Sigmoid colon (tissue), 7 donors: Measurements from ENCODE around the gene PDCD11. TPM values are rescaled to one million over a fixed set of nuclear protein-coding genes. Genes with fewer than 3 reads are reported as not detected.

Experiments
- DNase-seq: peaks from one replicate; pipeline ENCODE4 v3.0.0-alpha.2; 2019
- H3K27ac ChIP-seq, 4 donors: fragments of 200-600 bp; sonication (generic); one replicate each; pipeline ENCODE4 v1.5.1; 2016 to 2019; ENCODE audit warnings: mild to moderate bottlenecking in 1 of 4
- H3K27me3 ChIP-seq, 3 donors: fragments of 200-600 bp; sonication (generic); one replicate each; pipeline ENCODE4 v1.5.1; 2019; ENCODE audit warnings: mild to moderate bottlenecking in 1 of 3
- H3K36me3 ChIP-seq, 4 donors: fragments of 200-600 bp; sonication (generic); one replicate each; pipeline ENCODE4 v1.5.1; 2016 to 2019
- H3K4me1 ChIP-seq, 4 donors: fragments of 200-600 bp; sonication (generic); one replicate each; pipeline ENCODE4 v1.5.1; 2017 to 2019
- H3K4me3 ChIP-seq, 4 donors: fragments of 200-600 bp; sonication (generic); one replicate each; pipeline ENCODE4 v1.5.1; 2017 to 2019; ENCODE audit warnings: mild to moderate bottlenecking in 2 of 4, moderate library complexity in 1 of 4
- H3K9me3 ChIP-seq, 4 donors: fragments of 200-600 bp in 3 of 4; sonication (generic) in 3 of 4; one replicate each; pipeline versions ENCODE4 v1.5.1 to v1.6.1; 2013 to 2019
- EP300 ChIP-seq, 4 donors: sonication (generic); formaldehyde crosslinking; IDR thresholded peaks; one replicate each; pipeline ENCODE4 v1.6.1; 2017; ENCODE audit warnings: antibody characterized with exemption in 4 of 4
- POLR2A ChIP-seq, 2 donors: fragments of 450-650 bp; IDR thresholded peaks; one replicate each; pipeline ENCODE4 v1.6.1; 2016; ENCODE audit warnings: antibody characterized with exemption in 2 of 2, mild to moderate bottlenecking in 2 of 2, moderate library complexity in 2 of 2
- POLR2AphosphoS5 ChIP-seq, 4 donors: sonication (generic); formaldehyde crosslinking; IDR thresholded peaks; one replicate each; pipeline ENCODE4 v1.6.1; 2017; ENCODE audit warnings: antibody characterized with exemption in 4 of 4
- WGBS, 2 donors: extraction: QIAGEN DNeasy Blood & Tissue Kit; methylation state at CpG; one replicate each; pipeline ENCODE4 v1.1.7; 2013; 5-methylcytosine and 5-hydroxymethylcytosine counted together
- intact Hi-C: fragments of 100-400 bp; cut with DNase I; formaldehyde crosslinking; loops from one replicate; pipeline ENCODE4 v1.15.1; 2023
- polyA plus RNA-seq, 3 donors: library from polyadenylated mRNA; stranded (reverse); fragments of 200-250 nt; gene quantifications; one replicate each; pipeline ENCODE4 v1.2.3, GENCODE V29; 2013
- total RNA-seq, 4 donors: library from RNA; depleted of rRNA; stranded (reverse); fragments of >200 nt; gene quantifications; one replicate each; pipeline ENCODE4 v1.1.0, GENCODE V29; 2016
- TF ChIP-seq, protein P1 (sequence below), 4 experiments: fragments of 450-650 bp in 3 of 4; fragments of 200-600 bp in 1 of 4; IDR thresholded peaks; one replicate each; pipeline ENCODE4 v1.5.1; 2016 to 2019; ENCODE audit warnings: antibody characterized with exemption in 4 of 4, mild to moderate bottlenecking in 3 of 4, moderate library complexity in 2 of 4
- donor health status: healthy with polysubstance abuse.
- donor health status: Bipolar disorder and iron deficiency.
- donor health status: healthy.

The PDCD11 gene
- total and polyA plus RNA-seq, 7 donors = 3.2 to 24.0 (median 11.8) TPM

DNA sequence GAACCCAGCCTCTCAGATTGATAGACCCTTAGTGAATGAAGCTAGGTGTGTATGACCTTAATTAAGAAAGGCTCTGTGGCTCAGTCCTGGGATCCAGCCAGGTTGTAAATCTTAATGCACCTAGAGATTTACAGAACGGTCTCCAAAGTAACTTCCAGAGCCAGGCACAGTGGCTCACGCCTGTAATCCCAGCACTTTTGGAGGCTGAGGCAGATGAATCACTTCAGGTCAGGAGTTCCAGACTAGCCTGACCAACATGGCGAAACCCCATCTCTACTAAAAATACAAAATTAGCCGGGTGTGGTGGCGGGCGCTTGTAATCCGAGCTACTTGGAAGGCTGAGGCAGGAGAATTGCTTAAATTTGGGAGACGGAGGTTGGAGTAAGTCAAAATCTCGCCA is 31.4 kb downstream of the PDCD11 start:
- intact Hi-C loops = no loop called here
- Histone ChIP-seq H3K4me3 (no peak overlapping the region), H3K9me3 (no peaks in the 10 kb centered on the region), H3K36me3 (peaks cover 10 to 93% (median 43%) of the 10 kb centered on the region in 4 donors), H3K4me1 (no peaks in the 10 kb centered on the region), H3K27me3 (no peaks in the 10 kb centered on the region), H3K27ac (no peak overlapping the region)
- WGBS, 2 donors = 87 to 92% methylated on average over 9 of the region's 9 CpGs
- TF ChIP-seq, protein P1, sequence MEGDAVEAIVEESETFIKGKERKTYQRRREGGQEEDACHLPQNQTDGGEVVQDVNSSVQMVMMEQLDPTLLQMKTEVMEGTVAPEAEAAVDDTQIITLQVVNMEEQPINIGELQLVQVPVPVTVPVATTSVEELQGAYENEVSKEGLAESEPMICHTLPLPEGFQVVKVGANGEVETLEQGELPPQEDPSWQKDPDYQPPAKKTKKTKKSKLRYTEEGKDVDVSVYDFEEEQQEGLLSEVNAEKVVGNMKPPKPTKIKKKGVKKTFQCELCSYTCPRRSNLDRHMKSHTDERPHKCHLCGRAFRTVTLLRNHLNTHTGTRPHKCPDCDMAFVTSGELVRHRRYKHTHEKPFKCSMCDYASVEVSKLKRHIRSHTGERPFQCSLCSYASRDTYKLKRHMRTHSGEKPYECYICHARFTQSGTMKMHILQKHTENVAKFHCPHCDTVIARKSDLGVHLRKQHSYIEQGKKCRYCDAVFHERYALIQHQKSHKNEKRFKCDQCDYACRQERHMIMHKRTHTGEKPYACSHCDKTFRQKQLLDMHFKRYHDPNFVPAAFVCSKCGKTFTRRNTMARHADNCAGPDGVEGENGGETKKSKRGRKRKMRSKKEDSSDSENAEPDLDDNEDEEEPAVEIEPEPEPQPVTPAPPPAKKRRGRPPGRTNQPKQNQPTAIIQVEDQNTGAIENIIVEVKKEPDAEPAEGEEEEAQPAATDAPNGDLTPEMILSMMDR (IDR thresholded peaks at IDR 0.05) = no peak
- TF ChIP-seq POLR2A (IDR thresholded peaks at IDR 0.05) (no peak), POLR2AphosphoS5 (IDR thresholded peaks at IDR 0.05) (no peak), EP300 (IDR thresholded peaks at IDR 0.05) (no peak)
- no peak for DNase-seq

DNA sequence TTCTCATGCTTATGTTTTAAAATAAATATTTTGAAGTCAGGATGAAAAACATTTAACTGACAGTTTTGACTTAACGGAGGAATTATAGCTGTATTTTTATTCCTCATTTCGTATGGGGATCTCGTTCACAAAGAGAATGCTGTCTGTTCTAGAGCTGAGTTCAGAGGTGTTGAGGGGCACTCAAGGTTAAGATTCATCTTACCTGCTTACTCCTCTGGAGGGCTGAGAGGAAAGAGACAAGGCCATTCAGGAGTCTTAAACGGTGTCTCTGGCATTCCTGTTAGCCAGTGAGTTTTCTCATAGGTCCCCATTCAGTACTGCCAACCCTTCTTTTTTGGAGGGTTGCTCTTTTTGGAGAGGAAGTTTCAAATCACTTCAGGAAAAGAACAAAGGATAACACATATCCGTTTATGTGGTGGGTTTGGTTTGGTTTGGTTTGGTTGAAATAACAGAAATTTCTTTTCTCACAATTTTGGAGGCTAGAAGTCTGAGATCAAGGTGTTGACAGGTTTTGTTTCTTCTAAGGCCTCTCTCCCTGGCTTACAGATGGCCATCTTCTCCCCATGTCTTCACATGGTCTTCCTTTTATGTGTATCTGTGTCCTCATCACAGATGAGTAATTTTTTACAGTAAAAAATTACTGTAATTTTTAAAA is 32.7 kb downstream of the PDCD11 start:
- Histone ChIP-seq H3K27me3 (no peaks in the 10 kb centered on the region), H3K27ac (no peak overlapping the region), H3K9me3 (no peaks in the 10 kb centered on the region), H3K4me3 (no peak overlapping the region), H3K36me3 (peaks cover 9 to 93% (median 37%) of the 10 kb centered on the region in 4 donors), H3K4me1 (no peaks in the 10 kb centered on the region)
- DNase-seq = no peak
- TF ChIP-seq, protein P1 (IDR thresholded peaks at IDR 0.05) = no peak
- no peak for TF ChIP-seq POLR2AphosphoS5 (IDR thresholded peaks at IDR 0.05)
- no peak for TF ChIP-seq POLR2A (IDR thresholded peaks at IDR 0.05)
- no peak for TF ChIP-seq EP300 (IDR thresholded peaks at IDR 0.05)
- 65 to 77% methylated on average over 5 of the region's 5 CpGs for WGBS, 2 donors
- intact Hi-C loops = no loop called here

DNA sequence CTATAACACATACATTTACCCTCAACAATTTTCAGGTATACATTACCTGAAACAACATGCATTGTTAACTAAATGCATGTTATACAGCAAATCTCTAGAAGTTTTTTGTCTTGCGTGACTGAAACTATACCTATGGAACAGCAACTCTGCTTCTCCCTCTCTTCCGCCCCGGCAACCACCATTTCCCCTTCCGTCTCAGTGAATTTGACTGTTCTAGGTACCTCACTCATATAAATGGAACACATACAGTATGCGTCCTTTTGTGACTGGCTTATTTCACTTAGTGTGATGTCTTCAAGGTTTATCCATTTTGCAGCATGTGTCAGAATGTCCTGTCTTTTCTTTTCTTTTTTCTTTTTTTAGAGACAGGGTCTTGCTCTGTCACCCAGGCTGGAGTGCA is 33.2 kb downstream of the PDCD11 start:
- Histone ChIP-seq H3K9me3 (no peaks in the 10 kb centered on the region), H3K4me3 (no peak overlapping the region), H3K27ac (no peak overlapping the region), H3K36me3 (peaks cover 4 to 93% (median 37%) of the 10 kb centered on the region in 4 donors), H3K27me3 (no peaks in the 10 kb centered on the region), H3K4me1 (no peaks in the 10 kb centered on the region)
- WGBS, 2 donors = 92 to 96% methylated on average over 5 of the region's 5 CpGs
- intact Hi-C loops = no loop called here
- DNase-seq = no peak
- TF ChIP-seq, protein P1 (IDR thresholded peaks at IDR 0.05) = no peak

DNA sequence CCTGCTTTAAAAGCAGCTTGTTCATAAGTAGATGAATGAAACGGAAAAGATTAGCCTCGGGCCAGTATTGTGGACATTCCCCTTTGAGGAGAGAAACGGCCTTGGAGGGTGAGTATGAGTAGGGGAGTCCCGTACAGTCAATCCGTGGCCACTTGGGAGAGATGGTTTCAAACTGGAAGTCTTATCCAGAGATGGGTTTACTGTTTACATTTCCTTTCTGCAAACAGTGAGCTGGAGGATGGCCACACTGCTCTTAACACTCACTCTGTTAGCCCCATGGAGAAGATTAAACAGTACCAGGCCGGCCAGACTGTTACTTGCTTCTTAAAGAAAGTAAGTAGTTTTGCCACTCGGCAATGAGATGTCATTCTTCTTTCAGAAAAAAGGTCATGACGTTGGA is 35.5 kb downstream of the PDCD11 start:
- DNase-seq = no peak
- TF ChIP-seq, protein P1 (IDR thresholded peaks at IDR 0.05) = no peak
- TF ChIP-seq EP300 (IDR thresholded peaks at IDR 0.05) (no peak), POLR2AphosphoS5 (IDR thresholded peaks at IDR 0.05) (no peak)
- no peak overlapping the region for H3K4me3 ChIP-seq
- no peaks in the 10 kb centered on the region for H3K27me3 ChIP-seq
- WGBS, 2 donors = 72 to 78% methylated on average over 8 of the region's 8 CpGs
- intact Hi-C loops = no loop called here
- H3K4me1 ChIP-seq = no peaks in the 10 kb centered on the region
- H3K27ac ChIP-seq = no peak overlapping the region
- H3K9me3 ChIP-seq = no peaks in the 10 kb centered on the region
- peaks cover 2 to 93% (median 25%) of the 10 kb centered on the region in 4 donors for H3K36me3 ChIP-seq

DNA sequence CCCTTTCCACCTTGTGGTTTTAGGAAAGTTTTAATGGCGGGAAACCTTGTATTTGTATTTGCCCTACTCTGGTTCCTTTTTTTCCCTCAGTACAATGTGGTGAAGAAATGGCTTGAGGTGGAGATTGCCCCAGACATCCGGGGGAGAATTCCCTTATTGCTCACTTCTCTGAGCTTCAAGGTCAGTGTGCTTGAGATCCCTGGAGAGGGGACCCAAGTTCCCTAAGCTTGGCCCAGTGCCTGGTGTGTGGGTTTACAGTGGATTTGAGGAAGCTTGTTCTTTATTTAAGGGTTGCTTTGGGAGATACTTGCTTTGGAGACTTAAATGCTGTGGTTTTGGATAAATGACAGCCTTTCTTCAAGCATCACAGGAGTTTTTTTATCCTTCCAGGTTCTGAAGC is 37.4 kb downstream of the PDCD11 start:
- H3K9me3 ChIP-seq = no peaks in the 10 kb centered on the region
- H3K36me3 ChIP-seq = peaks cover 14 to 93% (median 34%) of the 10 kb centered on the region in 4 donors
- no peak overlapping the region for H3K27ac ChIP-seq
- intact Hi-C loops = no loop called here
- no peak for DNase-seq
- WGBS, 2 donors = 71 to 76% methylated on average over 2 of the region's 2 CpGs
- TF ChIP-seq POLR2A (IDR thresholded peaks at IDR 0.05) (no peak), POLR2AphosphoS5 (IDR thresholded peaks at IDR 0.05) (no peak), EP300 (IDR thresholded peaks at IDR 0.05) (no peak)
- TF ChIP-seq, protein P1 (IDR thresholded peaks at IDR 0.05) = no peak
- no peaks in the 10 kb centered on the region for H3K27me3 ChIP-seq
- no peak overlapping the region for H3K4me3 ChIP-seq
- H3K4me1 ChIP-seq = no peaks in the 10 kb centered on the region
